CD14-positive monocyte (primary cell): Measurements from ENCODE around the gene SRD5A1. TPM values are rescaled to one million over a fixed set of nuclear protein-coding genes. Genes with fewer than 3 reads are reported as not detected.
A peak's percentile ranks its signal among the peaks of the same experiment; 100 is the strongest.

ENCODE experiments used
- DNase-seq, 3 donors: peaks; one replicate each; pipeline ENCODE4 v3.0.0-alpha.2; 2011 to 2022
- H2AFZ ChIP-seq: 2 replicates; pipeline ENCODE4 v1.6.0; 2012; ENCODE audit warnings: mild to moderate bottlenecking, low read depth, low read length, inconsistent platforms; ENCODE audit not compliant: insufficient read depth, poor library complexity, severe bottlenecking
- H3K27ac ChIP-seq, 2 donors: 1 replicate in 1 of 2; 2 replicates in 1 of 2; pipeline ENCODE4 v1.5.1; 2012 to 2013; ENCODE audit warnings: low read length in 2 of 2, control low read depth in 1 of 2, inconsistent platforms in 1 of 2, low read depth in 1 of 2, mild to moderate bottlenecking in 1 of 2
- H3K27me3 ChIP-seq, 2 donors: one replicate each; pipeline versions ENCODE4 v1.6.0 to v1.6.1; 2011 to 2013; ENCODE audit warnings: low read length in 2 of 2; ENCODE audit not compliant: control insufficient read depth in 2 of 2, insufficient read depth in 2 of 2
- H3K36me3 ChIP-seq, 2 donors: replicated peaks in 1 of 2; 1 replicate in 1 of 2; 2 replicates in 1 of 2; pipeline versions ENCODE4 v1.5.1 to v1.6.1; 2012 to 2013; ENCODE audit warnings: low read length in 2 of 2, control low read depth in 1 of 2, inconsistent platforms in 1 of 2, mild to moderate bottlenecking in 1 of 2; ENCODE audit not compliant: insufficient read depth in 2 of 2, control insufficient read depth in 1 of 2
- H3K4me1 ChIP-seq, 2 donors: 1 replicate in 1 of 2; 2 replicates in 1 of 2; pipeline versions ENCODE4 v1.5.1 to v1.6.1; 2012 to 2013; ENCODE audit warnings: low read length in 2 of 2, control low read depth in 1 of 2, inconsistent platforms in 1 of 2, mild to moderate bottlenecking in 1 of 2, moderate library complexity in 1 of 2; ENCODE audit not compliant: insufficient read depth in 2 of 2, control insufficient read depth in 1 of 2
- H3K4me2 ChIP-seq: replicated peaks from 2 replicates; pipeline ENCODE3; 2012; ENCODE audit warnings: low read length, moderate library complexity, mild to moderate bottlenecking; ENCODE audit not compliant: poor library complexity, severe bottlenecking; ENCODE audit errors: extremely low read depth
- H3K4me3 ChIP-seq, 3 experiments: fragments of 200-600 bp in 1 of 3; sonication (generic) in 1 of 3; replicated peaks in 1 of 3; 1 replicate in 2 of 3; 2 replicates in 1 of 3; pipeline ENCODE4 v1.5.1; 2011 to 2013; ENCODE audit warnings: low read length in 3 of 3, mild to moderate bottlenecking in 3 of 3, control low read depth in 2 of 3, low read depth in 2 of 3, inconsistent platforms in 1 of 3, moderate library complexity in 1 of 3
- H3K79me2 ChIP-seq: 2 replicates; pipeline ENCODE4 v1.6.0; 2012; ENCODE audit warnings: mild to moderate bottlenecking, control low read depth, inconsistent platforms, low read length, moderate library complexity; ENCODE audit not compliant: insufficient read depth
- H3K9ac ChIP-seq: 2 replicates; pipeline ENCODE4 v1.6.0; 2017; ENCODE audit warnings: low read length, mild to moderate bottlenecking; ENCODE audit not compliant: insufficient read depth, poor library complexity, severe bottlenecking
- H3K9me3 ChIP-seq, 2 donors: replicated peaks in 1 of 2; 1 replicate in 1 of 2; 2 replicates in 1 of 2; pipeline versions ENCODE4 v1.5.1 to v1.6.1; 2012 to 2013; ENCODE audit warnings: low read length in 2 of 2, control low read depth in 1 of 2; ENCODE audit not compliant: control insufficient read depth in 1 of 2, insufficient read depth in 1 of 2
- H4K20me1 ChIP-seq: 2 replicates; pipeline ENCODE4 v1.6.0; 2012; ENCODE audit warnings: mild to moderate bottlenecking, low read length, control low read depth, moderate library complexity; ENCODE audit not compliant: insufficient read depth
- H3K27ac Mint-ChIP-seq, 7 donors: one replicate each; pipeline ENCODE4 v1.8.0; 2020; ENCODE audit warnings: mild to moderate bottlenecking in 7 of 7, mixed read lengths in 7 of 7, moderate library complexity in 6 of 7, inconsistent platforms in 2 of 7
- H3K27me3 Mint-ChIP-seq, 3 donors: one replicate each; pipeline ENCODE4 v1.8.0; 2021 to 2022; ENCODE audit warnings: low read depth in 3 of 3, mild to moderate bottlenecking in 3 of 3, mixed read lengths in 3 of 3, moderate library complexity in 3 of 3, inconsistent platforms in 1 of 3
- H3K36me3 Mint-ChIP-seq, 2 donors: one replicate each; pipeline ENCODE4 v1.8.0; 2020; ENCODE audit warnings: mixed read lengths in 2 of 2, inconsistent platforms in 1 of 2, mild to moderate bottlenecking in 1 of 2
- H3K4me1 Mint-ChIP-seq: one replicate; pipeline ENCODE4 v1.8.0; 2020; ENCODE audit warnings: mild to moderate bottlenecking, mixed read lengths
- H3K4me3 Mint-ChIP-seq, 2 donors: one replicate each; pipeline ENCODE4 v1.8.0; 2020; ENCODE audit warnings: mild to moderate bottlenecking in 2 of 2, mixed read lengths in 2 of 2, moderate library complexity in 1 of 2
- H3K9me3 Mint-ChIP-seq, 7 donors: one replicate each; pipeline ENCODE4 v1.8.0; 2020 to 2022; ENCODE audit warnings: mixed read lengths in 7 of 7, mild to moderate bottlenecking in 6 of 7, moderate library complexity in 6 of 7, inconsistent platforms in 2 of 7
- WGBS: methylation state at CpG from one replicate; pipeline ENCODE4 v1.1.5; 2013; ENCODE audit warnings: missing lambda C conversion rate; ENCODE audit not compliant: insufficient coverage; 5-methylcytosine and 5-hydroxymethylcytosine counted together
- intact Hi-C, 2 donors: fragments of 100-400 bp; cut with micrococcal nuclease; formaldehyde crosslinking; loops; one replicate each; pipeline versions ENCODE4 v1.15.0 to v1.15.1; 2023
- polyA plus RNA-seq, 3 donors: library from polyadenylated mRNA; depleted of rRNA in 1 of 3; unstranded in 2 of 3; stranded (reverse) in 1 of 3; fragments of 300-500 nt in 2 of 3; fragments of >200 nt in 1 of 3; fragmentation: Illumina TruSeq in 2 of 3; gene quantifications; 1 replicate in 2 of 3; 2 replicates in 1 of 3; pipeline ENCODE4 v1.2.3, GENCODE V29; 2012 to 2021
- TF ChIP-seq, protein P1 (sequence below): fragments of 200-600 bp; IDR thresholded peaks from one replicate; pipeline ENCODE4 v1.8.0; 2022; ENCODE audit warnings: antibody characterized with exemption, mild to moderate bottlenecking

The SRD5A1 gene
- polyA plus RNA-seq, 3 donors: 21.2 to 34.7 (median 26.0) TPM

DNA sequence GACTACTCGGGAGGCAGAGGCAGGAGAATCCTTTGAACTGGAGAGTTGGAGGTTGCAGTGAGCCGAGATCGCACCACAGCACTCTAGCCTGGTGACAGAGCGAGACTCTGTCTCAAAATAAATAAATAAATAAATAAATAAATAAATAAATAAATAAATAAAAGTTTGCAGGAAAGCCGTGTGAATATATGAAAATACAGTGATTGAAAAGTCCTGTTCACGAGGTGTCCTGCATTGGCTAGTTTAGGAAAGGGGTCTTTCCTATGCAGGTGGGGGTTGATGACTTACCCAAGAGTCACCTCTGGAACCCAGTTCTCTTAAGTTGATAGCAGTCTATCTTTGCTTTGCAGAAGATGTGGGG, 87.3 kb downstream of the SRD5A1 start:
- Histone ChIP-seq H3K9ac (no peak overlapping the region), H2AFZ (no peak overlapping the region), H3K4me1 (peaks cover 54 to 59% of the 10 kb centered on the region in 2 donors), H4K20me1 (peaks cover 94% of the 10 kb centered on the region), H3K27me3 (no peaks in the 10 kb centered on the region), H3K79me2 (peaks cover 99% of the 10 kb centered on the region), H3K9me3 (no peaks in the 10 kb centered on the region), H3K4me3 (no peak overlapping the region), H3K4me2 (no peak overlapping the region), H3K36me3 (peaks cover 2 to 24% of the 10 kb centered on the region in 2 donors), H3K27ac (no peak overlapping the region)
- no peak overlapping the region for H3K4me3 Mint-ChIP-seq
- TF ChIP-seq, protein P1, sequence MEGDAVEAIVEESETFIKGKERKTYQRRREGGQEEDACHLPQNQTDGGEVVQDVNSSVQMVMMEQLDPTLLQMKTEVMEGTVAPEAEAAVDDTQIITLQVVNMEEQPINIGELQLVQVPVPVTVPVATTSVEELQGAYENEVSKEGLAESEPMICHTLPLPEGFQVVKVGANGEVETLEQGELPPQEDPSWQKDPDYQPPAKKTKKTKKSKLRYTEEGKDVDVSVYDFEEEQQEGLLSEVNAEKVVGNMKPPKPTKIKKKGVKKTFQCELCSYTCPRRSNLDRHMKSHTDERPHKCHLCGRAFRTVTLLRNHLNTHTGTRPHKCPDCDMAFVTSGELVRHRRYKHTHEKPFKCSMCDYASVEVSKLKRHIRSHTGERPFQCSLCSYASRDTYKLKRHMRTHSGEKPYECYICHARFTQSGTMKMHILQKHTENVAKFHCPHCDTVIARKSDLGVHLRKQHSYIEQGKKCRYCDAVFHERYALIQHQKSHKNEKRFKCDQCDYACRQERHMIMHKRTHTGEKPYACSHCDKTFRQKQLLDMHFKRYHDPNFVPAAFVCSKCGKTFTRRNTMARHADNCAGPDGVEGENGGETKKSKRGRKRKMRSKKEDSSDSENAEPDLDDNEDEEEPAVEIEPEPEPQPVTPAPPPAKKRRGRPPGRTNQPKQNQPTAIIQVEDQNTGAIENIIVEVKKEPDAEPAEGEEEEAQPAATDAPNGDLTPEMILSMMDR: no peak
- 82% methylated on average over 2 of the region's 6 CpGs for WGBS
- no peak for DNase-seq
- H3K4me1 Mint-ChIP-seq: peaks cover 80% of the 10 kb centered on the region
- intact Hi-C loops: no loop called here
- peaks cover 36 to 51% of the 10 kb centered on the region in 2 donors for H3K36me3 Mint-ChIP-seq
- no peaks in the 10 kb centered on the region for H3K9me3 Mint-ChIP-seq
- H3K27ac Mint-ChIP-seq: peak overlapping the region in 1 of 7 donors; percentile 20
- H3K27me3 Mint-ChIP-seq: no peaks in the 10 kb centered on the region

DNA sequence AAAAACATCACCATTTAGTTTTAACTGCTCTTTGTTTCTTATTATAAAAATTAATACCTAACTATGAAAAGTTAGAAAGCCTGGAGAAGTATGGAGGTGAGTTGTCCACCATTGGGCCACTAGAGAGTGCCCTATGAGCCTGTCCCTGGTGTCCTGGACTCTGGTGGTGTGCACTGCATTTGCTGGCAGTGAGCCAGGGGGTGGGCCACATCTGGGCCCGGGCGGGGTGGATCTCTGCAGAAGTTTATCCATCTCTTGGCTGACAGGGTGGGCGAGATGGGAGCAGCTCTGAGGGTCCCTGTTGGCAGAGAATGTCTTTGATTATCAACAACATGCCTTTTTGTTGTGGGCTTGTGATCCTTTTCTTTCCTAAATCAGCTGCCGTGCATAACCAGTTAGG, 88.2 kb downstream of the SRD5A1 start:
- Mint-ChIP-seq H3K9me3 (no peaks in the 10 kb centered on the region), H3K27me3 (no peaks in the 10 kb centered on the region), H3K4me3 (peak overlapping the region in 1 of 2 donors; percentile 77), H3K27ac (peak overlapping the region in 6 of 7 donors; percentile 84 to 94 (median 94)), H3K36me3 (peaks cover 45 to 57% of the 10 kb centered on the region in 2 donors), H3K4me1 (peaks cover 74% of the 10 kb centered on the region)
- Histone ChIP-seq H2AFZ (no peak overlapping the region), H4K20me1 (peaks cover 93% of the 10 kb centered on the region), H3K36me3 (peaks cover 6 to 33% of the 10 kb centered on the region in 2 donors), H3K4me1 (peaks cover 45 to 50% of the 10 kb centered on the region in 2 donors), H3K9ac (peak overlapping the region; percentile 51), H3K79me2 (peaks cover 99% of the 10 kb centered on the region), H3K27me3 (no peaks in the 10 kb centered on the region), H3K9me3 (no peaks in the 10 kb centered on the region), H3K4me3 (peak overlapping the region in 1 of 3 experiments; percentile 69), H3K27ac (peak overlapping the region; percentile 74 to 82), H3K4me2 (peak overlapping the region; percentile 70)
- intact Hi-C loops: no loop called here
- TF ChIP-seq, protein P1: no peak
- WGBS: 59% methylated on average over 3 of the region's 4 CpGs
- no peak for DNase-seq
